ENCODE data around the gene DMPK.
"Not testable (repeated sequence)": the region's sequence is repeated elsewhere in the genome, so short reads cannot be mapped to it uniquely, and the experiment has no call there.

DMPK gene

GRCh38 chr19:45801603-45802175 is 19.4 kb upstream of the DMPK start:
- Histone ChIP-seq H3K4me2 (ENCODE audit: insufficient read depth, low read length, poor library complexity, severe bottlenecking) (no peak overlapping the region), H3K27me3 (ENCODE audit: control insufficient read depth in 3 of 3, insufficient read depth in 3 of 3, low read depth in 1 of 3, low read length in 3 of 3) (peaks cover 0 to 3% (median 0%) of the 10 kb centered on the region in 3 experiments), H4K8ac (ENCODE audit: low read depth, low read length) (no peak overlapping the region), H3K79me1 (ENCODE audit: low read depth, low read length) (no peaks in the 10 kb centered on the region), H2AFZ (ENCODE audit: low read length) (no peak overlapping the region), H3K27ac (replicated peaks; ENCODE audit: low read length) (no peak overlapping the region), H3K4me1 (ENCODE audit: control insufficient read depth in 2 of 2, insufficient read depth in 1 of 2, low read depth in 1 of 2, low read length in 2 of 2) (peaks cover 4 to 5% of the 10 kb centered on the region in 2 donors), H3K9ac (ENCODE audit: low read depth, low read length, poor library complexity) (peak overlapping the region; percentile 50), H3K4ac (ENCODE audit: low read length) (no peak overlapping the region), H4K91ac (ENCODE audit: low read depth, low read length, poor library complexity) (no peak overlapping the region), H3K18ac (ENCODE audit: low read length) (peak overlapping the region; percentile 59), H3K4me3 (ENCODE audit: low read length in 2 of 2) (peak overlapping the region in 1 of 2 donors; percentile 5), H3K9me3 (replicated peaks in 1 of 2; ENCODE audit: control insufficient read depth in 2 of 2, insufficient read depth in 1 of 2, low read depth in 1 of 2, low read length in 2 of 2) (peaks cover 0 to 4% of the 10 kb centered on the region in 2 donors), H2BK15ac (ENCODE audit: low read length) (peak overlapping the region; percentile 85), H2BK12ac (ENCODE audit: low read length) (peak overlapping the region; percentile 63), H3K36me3 (replicated peaks in 1 of 2; ENCODE audit: control insufficient read depth in 2 of 2, insufficient read depth in 2 of 2, low read length in 2 of 2) (no peaks in the 10 kb centered on the region), H3K14ac (ENCODE audit: low read length) (peak overlapping the region; percentile 56), H2AK5ac (ENCODE audit: low read depth, low read length) (peak overlapping the region; percentile 96), H2BK5ac (ENCODE audit: low read length) (no peak overlapping the region), H3K23ac (ENCODE audit: low read depth, low read length, poor library complexity) (no peak overlapping the region), H2BK120ac (ENCODE audit: low read depth, low read length) (peak overlapping the region; percentile 18)
- no peak for DNase-seq (ENCODE audit: low spot score)
- no CpG with 5 or more reads among the region's 7 CpGs for WGBS, 2 donors (ENCODE audit: extremely low coverage in 2 of 2, insufficient read length in 2 of 2, insufficient replicate concordance in 1 of 2)

DNA sequence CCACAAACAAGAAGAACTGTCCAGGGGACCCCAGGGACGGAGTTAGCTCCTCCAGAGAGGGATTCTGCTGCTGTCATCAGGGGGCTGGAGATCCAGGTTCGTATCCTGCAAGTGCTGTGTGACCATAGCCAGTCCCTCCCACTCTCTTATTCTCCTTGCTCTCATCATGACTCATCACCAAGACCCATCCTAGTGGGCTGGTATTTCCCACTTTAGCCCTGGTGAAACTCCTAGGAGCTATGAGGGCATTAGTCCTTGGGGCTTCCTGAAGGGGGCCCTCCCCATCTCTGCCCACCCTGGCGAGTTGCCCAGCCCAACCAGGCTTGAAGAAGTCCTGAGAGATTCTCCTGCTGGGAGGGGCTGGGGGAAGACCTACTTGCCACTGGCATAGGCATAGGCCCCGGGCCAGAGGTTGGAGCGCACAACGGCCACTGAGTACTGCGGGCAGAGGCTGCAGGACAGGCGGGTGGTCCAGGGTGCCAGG is 17.8 kb upstream of the DMPK start:
- Histone ChIP-seq H3K4me1 (ENCODE audit: control insufficient read depth in 2 of 2, insufficient read depth in 1 of 2, low read depth in 1 of 2, low read length in 2 of 2) (peaks cover 4 to 5% of the 10 kb centered on the region in 2 donors), H3K14ac (ENCODE audit: low read length) (peak overlapping the region; percentile 56), H3K9me3 (replicated peaks in 1 of 2; ENCODE audit: control insufficient read depth in 2 of 2, insufficient read depth in 1 of 2, low read depth in 1 of 2, low read length in 2 of 2) (no peaks in the 10 kb centered on the region), H4K8ac (ENCODE audit: low read depth, low read length) (peak overlapping the region; percentile 43), H3K18ac (ENCODE audit: low read length) (peak overlapping the region; percentile 71), H2AFZ (ENCODE audit: low read length) (no peak overlapping the region), H3K4ac (ENCODE audit: low read length) (no peak overlapping the region), H3K27me3 (ENCODE audit: control insufficient read depth in 3 of 3, insufficient read depth in 3 of 3, low read depth in 1 of 3, low read length in 3 of 3) (peaks cover 0 to 3% (median 0%) of the 10 kb centered on the region in 3 experiments), H3K4me3 (ENCODE audit: low read length in 2 of 2) (no peak overlapping the region), H3K23ac (ENCODE audit: low read depth, low read length, poor library complexity) (peak overlapping the region; percentile 65), H2AK5ac (ENCODE audit: low read depth, low read length) (peak overlapping the region; percentile 84), H2BK12ac (ENCODE audit: low read length) (peak overlapping the region; percentile 84), H2BK5ac (ENCODE audit: low read length) (no peak overlapping the region), H2BK120ac (ENCODE audit: low read depth, low read length) (peak overlapping the region; percentile 2), H2BK15ac (ENCODE audit: low read length) (no peak overlapping the region), H3K9ac (ENCODE audit: low read depth, low read length, poor library complexity) (peak overlapping the region; percentile 60), H4K91ac (ENCODE audit: low read depth, low read length, poor library complexity) (no peak overlapping the region), H3K36me3 (replicated peaks in 1 of 2; ENCODE audit: control insufficient read depth in 2 of 2, insufficient read depth in 2 of 2, low read length in 2 of 2) (no peaks in the 10 kb centered on the region), H3K79me1 (ENCODE audit: low read depth, low read length) (no peaks in the 10 kb centered on the region), H3K27ac (replicated peaks; ENCODE audit: low read length) (no peak overlapping the region), H3K4me2 (ENCODE audit: insufficient read depth, low read length, poor library complexity, severe bottlenecking) (no peak overlapping the region)
- no peak for DNase-seq (ENCODE audit: low spot score)
- WGBS, 2 donors (ENCODE audit: extremely low coverage in 2 of 2, insufficient read length in 2 of 2, insufficient replicate concordance in 1 of 2): no CpG with 5 or more reads among the region's 8 CpGs

GRCh38 chr19:45799541-45799940 is 17.3 kb upstream of the DMPK start:
- not testable (repeated sequence) for H3K4me2 ChIP-seq (ENCODE audit: insufficient read depth, low read length, poor library complexity, severe bottlenecking); H2AFZ ChIP-seq (ENCODE audit: low read length); H3K23ac ChIP-seq (ENCODE audit: low read depth, low read length, poor library complexity); H3K4ac ChIP-seq (ENCODE audit: low read length); H3K9me3 ChIP-seq (replicated peaks in 1 of 2; ENCODE audit: control insufficient read depth in 2 of 2, insufficient read depth in 1 of 2, low read depth in 1 of 2, low read length in 2 of 2); H3K27me3 ChIP-seq (ENCODE audit: control insufficient read depth in 3 of 3, insufficient read depth in 3 of 3, low read depth in 1 of 3, low read length in 3 of 3); H3K4me3 ChIP-seq (ENCODE audit: low read length in 2 of 2); H4K8ac ChIP-seq (ENCODE audit: low read depth, low read length); H2AK5ac ChIP-seq (ENCODE audit: low read depth, low read length); H3K79me1 ChIP-seq (ENCODE audit: low read depth, low read length); H4K91ac ChIP-seq (ENCODE audit: low read depth, low read length, poor library complexity); H2BK12ac ChIP-seq (ENCODE audit: low read length); H2BK5ac ChIP-seq (ENCODE audit: low read length); H3K9ac ChIP-seq (ENCODE audit: low read depth, low read length, poor library complexity); H3K4me1 ChIP-seq (ENCODE audit: control insufficient read depth in 2 of 2, insufficient read depth in 1 of 2, low read depth in 1 of 2, low read length in 2 of 2); H3K27ac ChIP-seq (replicated peaks; ENCODE audit: low read length); H3K18ac ChIP-seq (ENCODE audit: low read length); DNase-seq (ENCODE audit: low spot score); H3K36me3 ChIP-seq (replicated peaks in 1 of 2; ENCODE audit: control insufficient read depth in 2 of 2, insufficient read depth in 2 of 2, low read length in 2 of 2); H3K14ac ChIP-seq (ENCODE audit: low read length); H2BK15ac ChIP-seq (ENCODE audit: low read length); H2BK120ac ChIP-seq (ENCODE audit: low read depth, low read length)
- WGBS, 2 donors (ENCODE audit: extremely low coverage in 2 of 2, insufficient read length in 2 of 2, insufficient replicate concordance in 1 of 2): no CpG with 5 or more reads among the region's 5 CpGs

GRCh38 chr19:45798995-45799517 is 16.8 kb upstream of the DMPK start:
- Histone ChIP-seq H3K4me3 (ENCODE audit: low read length in 2 of 2) (no peak overlapping the region), H2BK15ac (ENCODE audit: low read length) (no peak overlapping the region), H3K79me1 (ENCODE audit: low read depth, low read length) (no peaks in the 10 kb centered on the region), H2AK5ac (ENCODE audit: low read depth, low read length) (no peak overlapping the region), H3K27me3 (ENCODE audit: control insufficient read depth in 3 of 3, insufficient read depth in 3 of 3, low read depth in 1 of 3, low read length in 3 of 3) (peaks cover 0 to 3% (median 0%) of the 10 kb centered on the region in 3 experiments), H3K9me3 (replicated peaks in 1 of 2; ENCODE audit: control insufficient read depth in 2 of 2, insufficient read depth in 1 of 2, low read depth in 1 of 2, low read length in 2 of 2) (no peaks in the 10 kb centered on the region), H3K9ac (ENCODE audit: low read depth, low read length, poor library complexity) (no peak overlapping the region), H3K4ac (ENCODE audit: low read length) (no peak overlapping the region), H3K4me2 (ENCODE audit: insufficient read depth, low read length, poor library complexity, severe bottlenecking) (no peak overlapping the region), H2BK5ac (ENCODE audit: low read length) (no peak overlapping the region), H3K14ac (ENCODE audit: low read length) (no peak overlapping the region), H3K27ac (replicated peaks; ENCODE audit: low read length) (no peak overlapping the region), H4K8ac (ENCODE audit: low read depth, low read length) (no peak overlapping the region), H2AFZ (ENCODE audit: low read length) (peak overlapping the region; percentile 58), H2BK12ac (ENCODE audit: low read length) (no peak overlapping the region), H3K36me3 (replicated peaks in 1 of 2; ENCODE audit: control insufficient read depth in 2 of 2, insufficient read depth in 2 of 2, low read length in 2 of 2) (no peaks in the 10 kb centered on the region), H2BK120ac (ENCODE audit: low read depth, low read length) (no peak overlapping the region), H3K18ac (ENCODE audit: low read length) (no peak overlapping the region), H3K4me1 (ENCODE audit: control insufficient read depth in 2 of 2, insufficient read depth in 1 of 2, low read depth in 1 of 2, low read length in 2 of 2) (peaks cover 4 to 5% of the 10 kb centered on the region in 2 donors), H4K91ac (ENCODE audit: low read depth, low read length, poor library complexity) (no peak overlapping the region), H3K23ac (ENCODE audit: low read depth, low read length, poor library complexity) (no peak overlapping the region)
- no peak for DNase-seq (ENCODE audit: low spot score)
- WGBS, 2 donors (ENCODE audit: extremely low coverage in 2 of 2, insufficient read length in 2 of 2, insufficient replicate concordance in 1 of 2): no CpG with 5 or more reads among the region's 10 CpGs

All from neuronal stem cell (in vitro differentiated cells).